ENCODE results near the gene NUDT1. TPM values are rescaled to one million over a fixed set of nuclear protein-coding genes. Genes with fewer than 3 reads are reported as not detected.

NUDT1 gene
- total and polyA plus RNA-seq, 2 donors (not counting 1 experiment from before 2014, with no cell fraction given), result 19.8 to 28.4 TPM

- Histone ChIP-seq H3K36me3 (ENCODE audit: control insufficient read depth, insufficient read depth, low read length) (peaks cover 12% of the 10 kb centered on the region), H4K20me1 (ENCODE audit: control insufficient read depth, extremely low read depth, insufficient read depth, low read length) (no peaks in the 10 kb centered on the region), H3K27me3 (ENCODE audit: control insufficient read depth, insufficient read depth, low read length) (no peaks in the 10 kb centered on the region), H3K9ac (ENCODE audit: insufficient read depth, low read length) (no peak overlapping the region), H2AFZ (ENCODE audit: low read length) (no peak overlapping the region), H3K4me1 (ENCODE audit: control insufficient read depth, extremely low read depth, insufficient read depth, low read length) (peaks cover 5% of the 10 kb centered on the region), H3K27ac (ENCODE audit: insufficient read depth, low read length) (no peak overlapping the region), H3K79me2 (ENCODE audit: control insufficient read depth, insufficient read depth, low read length) (peaks cover 27% of the 10 kb centered on the region), H3K4me2 (ENCODE audit: extremely low read depth, insufficient read depth, low read length) (no peak overlapping the region), H3K9me3 (ENCODE audit: control insufficient read depth, insufficient read depth, low read depth, low read length) (no peaks in the 10 kb centered on the region), H3K4me3 (replicated peaks in 1 of 4; ENCODE audit: control extremely low read depth in 1 of 4, insufficient read depth in 1 of 4, low read depth in 3 of 4, low read length in 4 of 4) (no peak overlapping the region)
- TF ChIP-seq EZH2 (IDR thresholded peaks at IDR 0.05; ENCODE audit: low read length, missing control alignments) (no peak), CTCF (conservative IDR thresholded peaks at IDR 0.05 in 1 of 2, IDR thresholded peaks at IDR 0.05 in 1 of 2; ENCODE audit: low read depth in 1 of 2, low read length in 2 of 2) (no peak)
- DNase-seq (ENCODE audit: low read depth in 2 of 2), result no peak
These were observed 11.1 kb upstream of the NUDT1 start for GRCh38 chr7:2230882-2231281.

GRCh38 chr7:2231992-2232765 lies 9.8 kb upstream of the NUDT1 start:
- peak overlapping the region; percentile 30 for H2AFZ ChIP-seq (ENCODE audit: low read length)
- peak overlapping the region; percentile 93 for H3K4me2 ChIP-seq (ENCODE audit: extremely low read depth, insufficient read depth, low read length)
- no peaks in the 10 kb centered on the region for H3K27me3 ChIP-seq (ENCODE audit: control insufficient read depth, insufficient read depth, low read length)
- DNase-seq (ENCODE audit: low read depth in 2 of 2), result peak in 1 of 2 donors; percentile 15
- H3K4me1 ChIP-seq (ENCODE audit: control insufficient read depth, extremely low read depth, insufficient read depth, low read length), result peaks cover 5% of the 10 kb centered on the region
- no peaks in the 10 kb centered on the region for H3K9me3 ChIP-seq (ENCODE audit: control insufficient read depth, insufficient read depth, low read depth, low read length)
- H4K20me1 ChIP-seq (ENCODE audit: control insufficient read depth, extremely low read depth, insufficient read depth, low read length), result no peaks in the 10 kb centered on the region
- H3K79me2 ChIP-seq (ENCODE audit: control insufficient read depth, insufficient read depth, low read length), result peaks cover 27% of the 10 kb centered on the region
- peak overlapping the region; percentile 87 for H3K9ac ChIP-seq (ENCODE audit: insufficient read depth, low read length)
- TF ChIP-seq EZH2 (IDR thresholded peaks at IDR 0.05; ENCODE audit: low read length, missing control alignments), result no peak
- no peak for TF ChIP-seq CTCF (conservative IDR thresholded peaks at IDR 0.05 in 1 of 2, IDR thresholded peaks at IDR 0.05 in 1 of 2; ENCODE audit: low read depth in 1 of 2, low read length in 2 of 2)
- H3K36me3 ChIP-seq (ENCODE audit: control insufficient read depth, insufficient read depth, low read length), result peaks cover 14% of the 10 kb centered on the region
- H3K27ac ChIP-seq (ENCODE audit: insufficient read depth, low read length), result peak overlapping the region; percentile 55
- peak overlapping the region; percentile 60 to 91 (median 78) for H3K4me3 ChIP-seq (replicated peaks in 1 of 4; ENCODE audit: control extremely low read depth in 1 of 4, insufficient read depth in 1 of 4, low read depth in 3 of 4, low read length in 4 of 4)

GRCh38 chr7:2232766-2233520 lies 9.1 kb upstream of the NUDT1 start, which contains the start of gene MAD1L1:
TSS of gene MAD1L1 (minus strand) at chr7:2232945. CDS start at chr7:2230133, 2,812 bp downstream.
- Histone ChIP-seq H3K4me2 (ENCODE audit: extremely low read depth, insufficient read depth, low read length) (peak within 1 kb of the TSS; percentile 93), H2AFZ (ENCODE audit: low read length) (peak within 1 kb of the TSS; percentile 56), H3K79me2 (ENCODE audit: control insufficient read depth, insufficient read depth, low read length) (peaks cover 25% of the 10 kb centered on the region), H3K4me3 (replicated peaks in 1 of 4; ENCODE audit: control extremely low read depth in 1 of 4, insufficient read depth in 1 of 4, low read depth in 3 of 4, low read length in 4 of 4) (peak within 1 kb of the TSS; percentile 71 to 91 (median 83)), H3K9ac (ENCODE audit: insufficient read depth, low read length) (peak within 1 kb of the TSS; percentile 87), H3K27ac (ENCODE audit: insufficient read depth, low read length) (peak within 1 kb of the TSS; percentile 55), H3K36me3 (ENCODE audit: control insufficient read depth, insufficient read depth, low read length) (peaks cover 18% of the 10 kb centered on the region), H3K9me3 (ENCODE audit: control insufficient read depth, insufficient read depth, low read depth, low read length) (no peaks in the 10 kb centered on the region), H4K20me1 (ENCODE audit: control insufficient read depth, extremely low read depth, insufficient read depth, low read length) (no peaks in the 10 kb centered on the region), H3K4me1 (ENCODE audit: control insufficient read depth, extremely low read depth, insufficient read depth, low read length) (peaks cover 5% of the 10 kb centered on the region), H3K27me3 (ENCODE audit: control insufficient read depth, insufficient read depth, low read length) (no peaks in the 10 kb centered on the region)
- TF ChIP-seq EZH2 (IDR thresholded peaks at IDR 0.05; ENCODE audit: low read length, missing control alignments) (no peak), CTCF (conservative IDR thresholded peaks at IDR 0.05 in 1 of 2, IDR thresholded peaks at IDR 0.05 in 1 of 2; ENCODE audit: low read depth in 1 of 2, low read length in 2 of 2) (no peak)
- peak; percentile 85 to 92 for DNase-seq (ENCODE audit: low read depth in 2 of 2)
